ENCODE results near the gene RUBCN.

GRCh38 chr3:197692641-197693040 lies 44.1 kb downstream of the RUBCN start:
- TF ChIP-seq PBX3 (IDR thresholded peaks at IDR 0.05; ENCODE audit: insufficient replicate concordance, low read depth, low read length), result no peak
- no peak for TF ChIP-seq CBX3 (IDR thresholded peaks at IDR 0.05; ENCODE audit: borderline replicate concordance, low read depth)
- TF ChIP-seq CTCF (IDR thresholded peaks at IDR 0.05 in 2 of 3, conservative IDR thresholded peaks at IDR 0.05 in 1 of 3; ENCODE audit: control insufficient read depth in 2 of 3, extremely low read depth in 1 of 3, insufficient read depth in 1 of 3, low read depth in 3 of 3, low read length in 3 of 3), result no peak
- TF ChIP-seq REST (IDR thresholded peaks at IDR 0.05; ENCODE audit: low read depth, low read length), result no peak
- no peak for TF ChIP-seq POLR2A (IDR thresholded peaks at IDR 0.05; ENCODE audit: low read depth, low read length)
- no peak for TF ChIP-seq CREB1 (IDR thresholded peaks at IDR 0.05; ENCODE audit: low read depth)
- no peak for TF ChIP-seq ETV6 (conservative IDR thresholded peaks at IDR 0.05 in 1 of 2, IDR thresholded peaks at IDR 0.05 in 1 of 2; ENCODE audit: borderline replicate concordance in 1 of 2, low read depth in 1 of 2)
- TF ChIP-seq NBN (IDR thresholded peaks at IDR 0.05), result no peak
- TF ChIP-seq EZH2 (IDR thresholded peaks at IDR 0.05; ENCODE audit: borderline replicate concordance, control insufficient read depth, low read depth, low read length), result no peak
- no peak for TF ChIP-seq EED (IDR thresholded peaks at IDR 0.05; ENCODE audit: low read depth)
- TF ChIP-seq ZZZ3 (IDR thresholded peaks at IDR 0.05; ENCODE audit: control insufficient read depth, insufficient read length, low read depth), result no peak

Data from GM12878 (cell line).